Ishikawa (cell line): ENCODE measurements around the gene PTPN21.

Experiments
- CEBPB ChIP-seq: IDR thresholded peaks from 2 replicates; pipeline ENCODE4 v1.6.1; 2012
- CREB1 ChIP-seq: IDR thresholded peaks from 2 replicates; pipeline ENCODE4 v1.6.1; 2012; ENCODE audit warnings: low read depth
- EGR1 ChIP-seq: IDR thresholded peaks from 2 replicates; pipeline ENCODE4 v1.6.1; 2012
- EP300 ChIP-seq: IDR thresholded peaks from 2 replicates; pipeline ENCODE4 v1.6.1; 2012; ENCODE audit warnings: borderline replicate concordance
- FOXM1 ChIP-seq: IDR thresholded peaks from 2 replicates; pipeline ENCODE4 v1.6.1; 2012; ENCODE audit warnings: low read depth, borderline replicate concordance
- NFIC ChIP-seq: IDR thresholded peaks from 2 replicates; pipeline ENCODE4 v1.6.1; 2012
- RAD21 ChIP-seq: IDR thresholded peaks from 2 replicates; pipeline ENCODE4 v1.6.1; 2012; ENCODE audit warnings: low read depth
- TAF1 ChIP-seq: IDR thresholded peaks from 2 replicates; pipeline ENCODE4 v1.6.1; 2012; ENCODE audit warnings: low read depth, mild to moderate bottlenecking
- TCF12 ChIP-seq: IDR thresholded peaks from 2 replicates; pipeline ENCODE4 v1.6.1; 2012; ENCODE audit warnings: low read depth
- TEAD4 ChIP-seq: IDR thresholded peaks from 2 replicates; pipeline ENCODE4 v1.6.1; 2012
- YY1 ChIP-seq: IDR thresholded peaks from 2 replicates; pipeline ENCODE4 v1.6.1; 2012; ENCODE audit warnings: low read depth
- ZBTB7A ChIP-seq: IDR thresholded peaks from 2 replicates; pipeline ENCODE4 v1.6.1; 2012; ENCODE audit warnings: low read depth
- TF ChIP-seq, protein P1 (sequence below): IDR thresholded peaks from 2 replicates; pipeline ENCODE4 v1.6.1; 2012; ENCODE audit warnings: low read depth, mild to moderate bottlenecking
- TF ChIP-seq, protein P2 (sequence below): IDR thresholded peaks from 2 replicates; pipeline ENCODE4 v1.6.1; 2012
- TF ChIP-seq, protein P3 (sequence below): IDR thresholded peaks from 2 replicates; pipeline ENCODE4 v1.6.1; 2012

PTPN21 gene

GRCh38 chr14:88546621-88547385 lies 8.0 kb downstream of the PTPN21 start:
- TF ChIP-seq ZBTB7A = no peak
- TF ChIP-seq, protein P1, sequence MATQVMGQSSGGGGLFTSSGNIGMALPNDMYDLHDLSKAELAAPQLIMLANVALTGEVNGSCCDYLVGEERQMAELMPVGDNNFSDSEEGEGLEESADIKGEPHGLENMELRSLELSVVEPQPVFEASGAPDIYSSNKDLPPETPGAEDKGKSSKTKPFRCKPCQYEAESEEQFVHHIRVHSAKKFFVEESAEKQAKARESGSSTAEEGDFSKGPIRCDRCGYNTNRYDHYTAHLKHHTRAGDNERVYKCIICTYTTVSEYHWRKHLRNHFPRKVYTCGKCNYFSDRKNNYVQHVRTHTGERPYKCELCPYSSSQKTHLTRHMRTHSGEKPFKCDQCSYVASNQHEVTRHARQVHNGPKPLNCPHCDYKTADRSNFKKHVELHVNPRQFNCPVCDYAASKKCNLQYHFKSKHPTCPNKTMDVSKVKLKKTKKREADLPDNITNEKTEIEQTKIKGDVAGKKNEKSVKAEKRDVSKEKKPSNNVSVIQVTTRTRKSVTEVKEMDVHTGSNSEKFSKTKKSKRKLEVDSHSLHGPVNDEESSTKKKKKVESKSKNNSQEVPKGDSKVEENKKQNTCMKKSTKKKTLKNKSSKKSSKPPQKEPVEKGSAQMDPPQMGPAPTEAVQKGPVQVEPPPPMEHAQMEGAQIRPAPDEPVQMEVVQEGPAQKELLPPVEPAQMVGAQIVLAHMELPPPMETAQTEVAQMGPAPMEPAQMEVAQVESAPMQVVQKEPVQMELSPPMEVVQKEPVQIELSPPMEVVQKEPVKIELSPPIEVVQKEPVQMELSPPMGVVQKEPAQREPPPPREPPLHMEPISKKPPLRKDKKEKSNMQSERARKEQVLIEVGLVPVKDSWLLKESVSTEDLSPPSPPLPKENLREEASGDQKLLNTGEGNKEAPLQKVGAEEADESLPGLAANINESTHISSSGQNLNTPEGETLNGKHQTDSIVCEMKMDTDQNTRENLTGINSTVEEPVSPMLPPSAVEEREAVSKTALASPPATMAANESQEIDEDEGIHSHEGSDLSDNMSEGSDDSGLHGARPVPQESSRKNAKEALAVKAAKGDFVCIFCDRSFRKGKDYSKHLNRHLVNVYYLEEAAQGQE = no peak
- TF ChIP-seq EGR1 = no peak
- no peak for TF ChIP-seq TCF12
- TF ChIP-seq CREB1 = no peak
- TF ChIP-seq RAD21 = no peak
- TF ChIP-seq, protein P2, sequence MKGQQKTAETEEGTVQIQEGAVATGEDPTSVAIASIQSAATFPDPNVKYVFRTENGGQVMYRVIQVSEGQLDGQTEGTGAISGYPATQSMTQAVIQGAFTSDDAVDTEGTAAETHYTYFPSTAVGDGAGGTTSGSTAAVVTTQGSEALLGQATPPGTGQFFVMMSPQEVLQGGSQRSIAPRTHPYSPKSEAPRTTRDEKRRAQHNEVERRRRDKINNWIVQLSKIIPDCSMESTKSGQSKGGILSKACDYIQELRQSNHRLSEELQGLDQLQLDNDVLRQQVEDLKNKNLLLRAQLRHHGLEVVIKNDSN = no peak
- TF ChIP-seq TAF1 = no peak

- TF ChIP-seq TCF12 (no peak), CREB1 (no peak), YY1 (no peak), CEBPB (no peak), TEAD4 (no peak), FOXM1 (no peak), NFIC (no peak), ZBTB7A (no peak), EGR1 (no peak), EP300 (no peak), RAD21 (no peak), TAF1 (no peak)
- TF ChIP-seq, protein P2 = no peak
- TF ChIP-seq, protein P1 = no peak
- TF ChIP-seq, protein P3, sequence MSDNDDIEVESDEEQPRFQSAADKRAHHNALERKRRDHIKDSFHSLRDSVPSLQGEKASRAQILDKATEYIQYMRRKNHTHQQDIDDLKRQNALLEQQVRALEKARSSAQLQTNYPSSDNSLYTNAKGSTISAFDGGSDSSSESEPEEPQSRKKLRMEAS = no peak
Observed at GRCh38 chr14:88545256-88545655, 9.6 kb downstream of the PTPN21 start.

DNA sequence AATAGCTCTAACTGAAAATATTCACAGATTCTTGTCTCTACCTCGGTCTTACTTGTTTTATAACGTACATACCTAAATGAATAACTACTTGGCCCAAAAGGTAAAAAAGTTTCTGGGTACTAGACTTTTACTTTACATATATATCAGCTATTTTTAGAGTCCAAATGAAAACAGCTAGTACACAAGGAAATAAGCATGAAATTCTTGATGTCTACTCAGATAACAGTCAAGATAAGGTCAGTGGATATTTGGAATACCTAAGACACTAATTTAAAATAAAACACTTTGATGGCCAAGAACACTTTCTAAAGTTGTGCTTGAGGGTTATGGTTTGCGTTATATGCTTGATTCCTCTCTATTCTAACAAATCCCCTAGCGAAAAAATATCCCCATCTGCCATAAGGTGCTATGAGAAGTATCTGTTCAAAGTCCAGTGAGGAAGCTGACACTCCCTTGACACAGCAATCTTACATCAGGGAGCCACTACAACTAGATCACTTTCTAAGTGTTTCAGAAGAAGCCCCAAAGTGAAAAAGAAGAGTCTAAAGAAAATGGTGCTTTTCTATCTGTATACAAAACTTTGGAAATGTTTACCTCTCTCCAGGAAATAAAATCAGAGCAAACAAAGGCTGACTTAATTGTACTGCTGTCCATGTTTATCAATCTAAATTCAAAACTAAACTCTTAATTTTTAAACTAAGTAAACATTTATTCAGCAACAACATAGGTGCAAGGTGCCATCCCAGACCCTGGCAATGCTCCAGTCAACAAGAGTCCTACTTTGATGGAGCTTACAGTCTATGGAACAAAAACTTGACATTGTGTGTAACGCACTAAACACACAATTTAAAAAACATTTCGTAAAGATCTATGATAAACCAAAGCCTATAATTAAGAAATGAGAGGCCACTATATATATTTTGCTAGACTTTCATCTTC lies 11.7 kb downstream of the PTPN21 start:
- TF ChIP-seq, protein P1 = no peak
- TF ChIP-seq FOXM1 = no peak
- no peak for TF ChIP-seq TAF1
- TF ChIP-seq TEAD4 = no peak
- TF ChIP-seq, protein P3 = no peak
- no peak for TF ChIP-seq TCF12
- TF ChIP-seq, protein P2 = no peak
- no peak for TF ChIP-seq NFIC
- no peak for TF ChIP-seq RAD21
- TF ChIP-seq EP300 = no peak
- no peak for TF ChIP-seq ZBTB7A
- TF ChIP-seq CEBPB = no peak
- TF ChIP-seq CREB1 = no peak
- no peak for TF ChIP-seq EGR1
- no peak for TF ChIP-seq YY1
